HG02610 (cell line): ENCODE measurements around the gene NPIPB13.
"Not testable (repeated sequence)": the region's sequence is repeated elsewhere in the genome, so short reads cannot be mapped to it uniquely, and the experiment has no call there.

ENCODE experiments used
- ATAC-seq: cut with Tn5 transposase; IDR thresholded peaks from one replicate; pipeline ENCODE4 v1.9.1; 2021; ENCODE audit warnings: mild to moderate bottlenecking, moderate library complexity; ENCODE audit not compliant: unreplicated experiment

The NPIPB13 gene

DNA sequence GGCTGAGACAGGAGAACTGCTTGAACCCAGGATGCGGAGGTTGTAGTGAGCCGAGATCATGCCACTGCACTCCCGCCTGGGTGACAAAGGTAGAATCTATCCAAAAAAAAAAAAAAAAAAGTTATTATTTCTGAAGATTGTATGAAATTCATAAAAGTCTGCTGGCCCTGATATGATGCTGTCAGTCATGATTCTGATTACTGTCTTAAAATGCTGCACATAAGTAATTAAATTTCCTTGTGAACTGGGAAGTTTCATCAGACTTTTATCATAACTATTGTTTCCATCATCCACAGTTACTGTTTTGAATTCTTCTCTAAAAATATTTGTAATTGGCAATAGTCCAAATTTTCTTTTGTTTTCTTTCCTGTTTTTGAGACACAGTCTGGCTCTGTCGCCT is at the start of gene NPIPB13:
Gene NPIPB13 (minus strand): TSS at position 101 of the 400 bp plus-strand sequence. CDS start 2,906 bp downstream, outside the sequence.
- ATAC-seq: not testable (repeated sequence)

DNA sequence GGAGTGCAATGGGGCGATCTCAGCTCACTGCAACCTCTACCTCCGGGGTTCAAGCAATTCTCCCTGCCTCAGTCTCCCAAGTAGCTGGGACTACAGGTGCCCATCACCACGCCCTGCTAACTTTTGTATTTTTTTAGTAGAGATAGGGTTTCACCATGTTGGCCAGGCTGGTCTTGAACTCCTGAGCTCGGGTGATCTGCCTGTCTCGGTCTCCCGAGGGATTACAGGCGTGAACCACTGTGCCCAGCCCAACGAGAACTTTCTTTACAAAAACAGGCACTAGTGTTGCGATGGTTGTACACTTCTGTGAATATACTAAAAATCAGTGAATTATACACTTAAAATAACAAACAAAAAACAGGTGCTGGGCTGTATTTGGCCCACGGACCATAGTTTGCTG is 34.1 kb upstream of the NPIPB13 start:
- not testable (repeated sequence) for ATAC-seq

DNA sequence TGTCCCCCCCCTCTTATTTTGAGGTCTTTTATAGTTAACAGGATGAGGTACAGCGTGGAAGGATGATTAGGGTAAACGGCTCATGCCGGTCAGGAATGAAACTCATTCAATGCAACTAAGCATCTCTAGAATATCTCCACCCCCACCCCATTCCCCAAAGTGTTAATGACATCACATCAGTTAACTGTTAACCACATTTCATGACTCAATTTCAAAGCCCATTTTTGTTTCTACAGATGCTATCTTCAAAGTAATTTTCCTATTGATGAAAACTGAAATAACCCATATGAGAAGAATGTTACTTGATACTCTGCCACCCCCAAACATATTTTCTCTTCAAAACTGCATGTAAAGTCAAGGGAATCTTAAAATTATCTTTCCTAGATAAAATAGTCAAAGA is 30.2 kb upstream of the NPIPB13 start:
- not testable (repeated sequence) for ATAC-seq

DNA sequence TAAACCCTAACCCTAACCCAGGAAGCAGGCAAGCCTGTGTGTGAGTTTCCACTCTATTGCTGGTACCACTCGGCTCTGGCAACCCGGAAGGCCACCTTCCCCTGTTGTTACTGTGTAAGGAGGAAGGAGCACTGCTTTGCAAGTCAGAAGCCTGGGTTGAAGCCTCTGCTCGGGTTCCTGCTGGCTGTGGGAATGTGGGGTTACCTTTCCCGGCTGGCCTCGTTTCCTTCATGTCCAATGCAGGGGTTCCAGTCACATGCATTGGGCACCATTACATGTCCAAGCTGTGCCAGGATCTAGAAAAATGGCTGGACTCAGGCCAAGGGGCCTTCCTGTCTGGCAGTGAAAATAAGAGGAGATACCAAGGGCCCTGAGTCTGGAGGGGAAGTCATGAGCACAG is 31.2 kb downstream of the NPIPB13 start:
- not testable (repeated sequence) for ATAC-seq

DNA sequence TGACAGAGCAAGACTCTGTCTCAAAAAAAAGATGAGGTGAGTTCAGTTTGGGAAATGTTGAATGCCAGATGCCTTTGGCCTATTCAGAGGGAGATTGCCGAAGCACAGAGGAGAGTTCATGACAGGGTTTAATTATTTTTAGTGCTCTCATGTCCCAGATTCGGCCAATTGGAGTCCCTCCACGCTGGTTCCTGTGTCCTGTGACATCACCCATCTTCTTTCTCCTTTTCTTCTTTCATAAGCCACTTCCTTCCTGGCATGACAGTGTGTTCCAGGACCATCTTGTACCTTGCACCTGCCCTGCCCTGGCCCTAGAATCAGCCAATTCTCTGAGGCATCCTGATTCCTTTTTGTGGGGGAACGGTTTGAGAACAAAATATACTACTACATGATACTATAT is 36.9 kb downstream of the NPIPB13 start:
- ATAC-seq: not testable (repeated sequence)

DNA sequence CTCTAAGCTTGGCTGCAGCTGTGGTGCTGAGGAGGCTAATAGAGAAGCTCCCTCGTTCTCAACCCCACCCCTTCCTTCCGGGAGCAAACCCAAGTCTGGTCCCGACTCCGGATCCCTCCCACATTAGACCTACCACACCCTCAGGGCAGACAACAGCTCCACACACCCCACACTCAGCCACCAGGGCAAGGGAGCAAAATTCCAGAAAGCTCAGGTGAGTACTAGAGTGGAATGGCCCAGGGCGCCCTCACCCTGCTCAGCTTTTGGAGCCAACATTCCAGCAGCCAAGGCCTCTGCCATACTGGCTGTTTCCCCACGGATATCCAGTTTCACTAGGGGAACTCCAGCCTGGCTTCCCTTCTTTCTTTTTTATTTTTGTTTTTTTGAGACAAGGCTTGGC is 39.2 kb downstream of the NPIPB13 start:
- ATAC-seq: not testable (repeated sequence)

DNA sequence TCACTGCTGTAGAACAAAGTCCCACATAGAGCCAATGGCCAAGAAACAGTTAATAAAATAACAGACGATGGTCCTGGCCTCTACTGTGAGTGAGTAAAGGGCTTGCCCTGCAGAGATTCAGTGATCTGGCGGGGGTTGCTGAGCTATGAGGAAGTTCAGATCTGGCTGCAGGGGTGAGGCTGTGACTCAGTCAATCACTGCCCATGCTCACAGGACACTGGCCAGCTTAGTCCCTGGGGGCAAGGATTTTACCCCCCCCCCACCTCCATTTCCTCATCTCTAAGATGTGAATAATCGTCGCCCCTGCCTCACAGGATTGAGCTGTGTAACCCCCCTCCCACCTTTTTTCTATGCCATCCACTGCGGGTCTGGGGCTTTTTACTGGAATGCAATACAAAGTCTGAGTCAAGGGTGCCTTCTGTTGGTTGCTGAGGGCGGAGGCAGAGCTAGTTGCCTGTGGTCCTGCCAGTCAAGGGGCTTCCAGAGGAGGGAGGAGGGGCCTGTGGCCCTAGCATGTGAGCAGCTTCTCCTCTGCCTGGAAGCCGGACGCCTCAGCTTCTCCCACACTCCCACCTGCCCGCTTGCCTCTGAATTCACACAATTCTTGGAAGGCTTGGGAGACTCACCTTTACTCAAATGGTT is 41.1 kb downstream of the NPIPB13 start:
- ATAC-seq: not testable (repeated sequence)

DNA sequence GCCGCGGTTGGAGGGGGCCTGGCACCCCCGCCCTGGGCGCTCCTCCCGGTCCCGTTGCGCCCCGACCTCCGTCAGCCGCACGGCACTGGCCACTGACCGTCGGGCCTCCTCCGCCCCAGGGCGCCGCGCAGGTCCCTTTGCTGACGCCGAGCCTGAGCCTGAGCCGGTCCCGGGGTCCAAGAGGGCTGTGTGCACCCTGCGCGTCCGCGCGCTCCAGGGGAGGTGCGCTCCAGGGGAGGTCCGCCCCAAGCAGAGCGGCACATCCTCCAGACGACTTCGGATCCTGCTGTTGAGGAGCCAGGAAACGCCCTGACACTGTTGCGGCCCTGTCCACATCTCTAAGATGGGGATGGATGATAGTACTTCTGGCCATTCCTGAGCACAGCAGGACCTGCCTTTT is 42.0 kb downstream of the NPIPB13 start:
- not testable (repeated sequence) for ATAC-seq

DNA sequence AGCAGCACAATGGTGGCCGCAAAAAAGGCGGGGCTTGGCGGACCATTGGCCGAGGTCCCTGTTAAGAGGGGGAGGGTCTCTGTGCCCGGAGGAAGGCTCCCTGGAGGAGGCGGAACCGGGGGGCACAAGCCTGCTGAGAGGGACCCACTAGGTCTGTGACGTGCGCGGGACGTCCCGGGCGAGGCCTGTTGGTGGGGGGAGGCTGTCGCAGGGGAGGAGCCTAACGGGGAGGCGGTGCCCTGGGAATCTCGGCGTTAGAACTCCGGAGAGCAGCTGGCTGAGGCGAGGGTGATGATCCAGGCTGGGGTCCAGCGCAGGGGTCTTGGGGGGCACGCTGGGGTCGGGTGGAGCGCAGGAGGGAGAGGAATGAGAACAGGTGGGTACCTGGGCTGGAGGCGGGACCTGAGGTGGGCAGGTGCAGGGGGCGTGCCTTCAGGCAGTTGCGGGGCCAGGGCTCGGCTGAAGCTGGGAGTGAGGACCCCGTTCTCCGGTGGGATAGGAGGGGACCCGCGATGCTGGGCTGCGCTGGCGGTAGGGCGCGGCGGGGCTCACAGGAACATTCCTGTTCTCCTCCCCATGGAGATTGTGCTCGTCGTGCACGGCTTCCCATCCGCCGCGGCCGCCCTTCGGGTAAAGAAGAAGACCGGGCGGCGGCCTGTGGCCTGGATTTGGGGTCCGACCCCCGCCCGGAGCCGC is 42.6 kb downstream of the NPIPB13 start:
- ATAC-seq: not testable (repeated sequence)

DNA sequence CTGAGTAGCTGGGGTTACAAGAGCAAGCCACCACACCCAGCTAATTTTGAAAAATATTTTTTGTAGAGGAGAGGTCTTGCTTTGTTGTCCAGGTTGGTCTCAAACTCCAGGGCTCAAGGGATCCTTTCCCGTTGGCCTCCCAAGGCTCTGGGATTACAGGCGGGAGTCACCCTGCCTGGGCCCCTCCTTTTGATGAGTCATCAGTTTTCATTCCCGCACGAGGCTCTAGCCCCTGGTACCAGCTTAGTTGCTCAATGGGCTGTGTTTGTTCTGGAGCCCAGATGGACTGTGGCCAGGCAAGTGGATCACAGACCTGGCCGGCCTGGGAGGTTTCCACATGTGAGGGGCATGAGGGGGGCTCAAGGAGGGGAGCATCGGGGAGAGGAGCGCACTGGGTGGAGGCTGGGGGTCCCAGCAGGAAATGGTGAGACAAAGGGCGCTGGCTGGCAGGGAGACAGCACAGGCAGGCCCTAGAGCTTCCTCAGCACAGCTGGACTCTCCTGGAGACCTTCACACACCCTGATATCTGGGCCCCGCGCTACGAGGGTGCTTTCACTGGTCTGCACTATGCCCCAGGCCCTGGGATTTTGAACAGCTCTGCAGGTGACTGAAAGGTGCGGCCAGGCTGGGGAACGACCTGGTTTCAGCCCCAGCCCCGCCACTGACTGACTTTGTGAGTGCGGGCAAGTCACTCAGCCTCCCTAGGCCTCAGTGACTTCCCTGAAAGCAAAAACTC is 48.5 kb downstream of the NPIPB13 start:
- ATAC-seq: not testable (repeated sequence)

DNA sequence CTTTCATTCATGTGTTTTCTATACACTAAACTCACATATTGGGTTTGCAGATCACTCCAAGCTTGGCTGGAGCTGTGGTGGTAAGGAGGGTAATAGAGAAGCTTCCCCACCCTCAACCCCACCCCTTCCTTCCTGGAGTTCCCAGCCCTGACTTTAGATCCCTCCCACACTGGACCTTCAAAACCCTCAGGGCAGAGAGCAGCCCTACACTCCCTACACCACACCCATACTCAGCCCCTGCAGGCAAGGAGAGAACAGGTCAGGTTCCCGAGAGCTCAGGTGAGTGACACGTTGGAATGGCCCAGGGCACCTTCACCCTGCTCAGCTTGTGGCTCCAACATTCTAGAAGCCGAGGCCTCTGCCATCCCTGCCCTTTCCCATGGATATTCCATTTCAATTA is 49.2 kb downstream of the NPIPB13 start, which contains the start of gene SULT1A3:
Gene SULT1A3 (plus strand): TSS at position 207 of the 400 bp plus-strand sequence. CDS start 1,474 bp downstream, outside the sequence.
- not testable (repeated sequence) for ATAC-seq
